ENCODE data around the gene SORCS2.

SORCS2 gene

DNA sequence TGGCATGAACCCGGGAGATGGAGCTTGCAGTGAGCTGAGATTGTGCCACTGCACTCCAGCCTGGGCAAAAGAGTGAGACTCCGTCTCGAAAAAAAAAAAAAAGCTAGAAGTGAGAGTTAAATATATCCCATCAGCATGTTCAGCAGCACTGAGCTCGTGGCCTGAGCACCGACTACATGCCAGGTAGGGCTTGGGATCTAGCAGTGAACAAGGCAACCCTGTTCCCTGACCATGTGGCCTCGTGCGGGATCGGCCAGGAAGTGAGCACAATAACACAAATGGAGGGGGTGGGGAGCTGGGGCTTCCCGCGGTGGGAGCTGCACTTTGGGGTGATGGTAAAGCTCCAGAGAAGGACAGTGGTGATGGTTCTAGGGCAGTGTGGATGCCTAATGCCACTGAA lies 436.1 kb downstream of the SORCS2 start:
- Histone ChIP-seq H3K27me3 (replicated peaks; ENCODE audit: control insufficient read depth, insufficient read depth, low read length) (peaks cover 1% of the 10 kb centered on the region; the same call in 1 of the 2 replicates), H3K4me3 (replicated peaks; ENCODE audit: low read depth, low read length) (no peak overlapping the region), H3K36me3 (ENCODE audit: control insufficient read depth, insufficient read depth, low read length) (no peaks in the 10 kb centered on the region)
- no peak for DNase-seq (ENCODE audit: extremely low read depth, insufficient read length)
- TF ChIP-seq, protein P1, sequence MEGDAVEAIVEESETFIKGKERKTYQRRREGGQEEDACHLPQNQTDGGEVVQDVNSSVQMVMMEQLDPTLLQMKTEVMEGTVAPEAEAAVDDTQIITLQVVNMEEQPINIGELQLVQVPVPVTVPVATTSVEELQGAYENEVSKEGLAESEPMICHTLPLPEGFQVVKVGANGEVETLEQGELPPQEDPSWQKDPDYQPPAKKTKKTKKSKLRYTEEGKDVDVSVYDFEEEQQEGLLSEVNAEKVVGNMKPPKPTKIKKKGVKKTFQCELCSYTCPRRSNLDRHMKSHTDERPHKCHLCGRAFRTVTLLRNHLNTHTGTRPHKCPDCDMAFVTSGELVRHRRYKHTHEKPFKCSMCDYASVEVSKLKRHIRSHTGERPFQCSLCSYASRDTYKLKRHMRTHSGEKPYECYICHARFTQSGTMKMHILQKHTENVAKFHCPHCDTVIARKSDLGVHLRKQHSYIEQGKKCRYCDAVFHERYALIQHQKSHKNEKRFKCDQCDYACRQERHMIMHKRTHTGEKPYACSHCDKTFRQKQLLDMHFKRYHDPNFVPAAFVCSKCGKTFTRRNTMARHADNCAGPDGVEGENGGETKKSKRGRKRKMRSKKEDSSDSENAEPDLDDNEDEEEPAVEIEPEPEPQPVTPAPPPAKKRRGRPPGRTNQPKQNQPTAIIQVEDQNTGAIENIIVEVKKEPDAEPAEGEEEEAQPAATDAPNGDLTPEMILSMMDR (IDR thresholded peaks at IDR 0.05; ENCODE audit: insufficient read depth, low read length, poor library complexity, severe bottlenecking), result no peak

DNA sequence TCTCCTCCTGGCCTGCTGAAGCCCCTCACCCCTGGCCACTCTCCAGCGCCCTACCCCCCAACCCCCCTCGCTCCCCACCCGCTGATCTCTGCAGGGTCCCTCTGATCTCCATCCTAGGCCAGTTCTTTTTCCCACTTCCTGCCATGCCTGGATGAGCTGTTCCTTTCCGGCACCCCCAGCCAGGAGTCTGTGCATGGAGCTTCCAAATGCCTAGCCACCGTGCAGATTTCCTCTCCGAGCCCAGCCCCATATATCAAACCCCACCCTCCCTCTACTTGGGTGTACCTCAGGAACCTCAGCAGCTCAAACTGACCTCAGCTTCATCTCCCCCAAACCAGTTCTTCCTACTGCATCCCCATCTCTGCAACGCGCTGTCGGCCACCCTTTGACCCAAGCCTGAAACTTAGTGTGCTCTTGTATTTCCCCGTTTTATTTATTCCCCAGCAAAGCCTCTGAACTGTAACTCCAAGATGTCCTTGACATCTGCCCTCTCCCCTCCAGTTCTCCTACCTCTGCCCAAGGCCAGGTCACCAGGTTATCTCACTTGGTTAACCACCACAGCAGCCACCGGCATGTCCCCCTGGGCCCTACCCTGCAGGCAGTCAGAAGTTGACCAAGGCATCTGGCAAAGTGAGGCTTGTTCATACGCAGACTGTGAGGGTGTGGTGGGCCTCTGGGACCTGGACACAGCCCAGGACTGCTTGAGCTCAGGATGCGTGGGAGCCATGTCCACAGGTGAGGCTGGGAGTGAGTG lies 437.3 kb downstream of the SORCS2 start:
- no peak for DNase-seq (ENCODE audit: extremely low read depth, insufficient read length)
- Histone ChIP-seq H3K36me3 (ENCODE audit: control insufficient read depth, insufficient read depth, low read length) (no peaks in the 10 kb centered on the region), H3K27me3 (replicated peaks; ENCODE audit: control insufficient read depth, insufficient read depth, low read length) (peaks cover 1% of the 10 kb centered on the region; the same call in 1 of the 2 replicates), H3K4me3 (replicated peaks; ENCODE audit: low read depth, low read length) (no peak overlapping the region)
- TF ChIP-seq, protein P1 (IDR thresholded peaks at IDR 0.05; ENCODE audit: insufficient read depth, low read length, poor library complexity, severe bottlenecking), result no peak

DNA sequence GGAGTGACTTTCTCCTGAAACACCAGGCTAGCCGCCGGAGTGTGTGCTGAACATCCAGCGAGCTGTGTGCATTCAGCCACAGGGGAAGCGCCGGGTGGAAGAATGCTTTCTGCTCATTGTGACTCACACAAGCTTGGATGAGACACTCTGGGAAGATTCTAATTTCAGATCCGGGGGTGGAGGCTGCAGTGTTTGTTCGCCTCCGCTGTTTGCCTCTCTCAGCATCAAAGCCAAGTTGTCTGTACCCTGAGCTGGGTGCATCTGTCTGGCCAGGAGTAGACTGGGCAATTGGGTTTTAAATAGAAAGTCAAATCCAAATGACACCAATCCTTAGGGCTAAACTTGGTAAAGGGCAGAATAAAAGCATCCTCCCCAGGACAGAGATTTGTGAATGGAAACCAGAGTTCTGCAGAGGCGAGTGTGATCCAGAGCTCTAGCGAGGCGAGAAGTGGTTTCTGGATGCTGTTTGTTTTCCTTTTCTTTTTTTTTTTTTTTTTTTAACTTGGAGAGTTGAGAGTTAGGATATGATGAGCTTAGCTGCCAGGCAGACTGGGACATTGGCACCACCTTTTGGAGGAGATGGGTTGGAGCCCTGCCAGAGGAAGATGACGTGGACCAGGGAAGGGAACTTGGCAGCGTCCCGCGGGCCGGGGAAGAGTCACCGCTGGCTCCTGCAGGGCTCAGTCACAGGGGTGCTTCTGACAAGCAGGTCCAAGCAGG lies 438.4 kb downstream of the SORCS2 start:
- Histone ChIP-seq H3K27me3 (replicated peaks; ENCODE audit: control insufficient read depth, insufficient read depth, low read length) (peaks cover 1% of the 10 kb centered on the region; the same call in 1 of the 2 replicates), H3K36me3 (ENCODE audit: control insufficient read depth, insufficient read depth, low read length) (no peaks in the 10 kb centered on the region), H3K4me3 (replicated peaks; ENCODE audit: low read depth, low read length) (no peak overlapping the region)
- no peak for DNase-seq (ENCODE audit: extremely low read depth, insufficient read length)
- TF ChIP-seq, protein P1 (IDR thresholded peaks at IDR 0.05; ENCODE audit: insufficient read depth, low read length, poor library complexity, severe bottlenecking), result no peak

DNA sequence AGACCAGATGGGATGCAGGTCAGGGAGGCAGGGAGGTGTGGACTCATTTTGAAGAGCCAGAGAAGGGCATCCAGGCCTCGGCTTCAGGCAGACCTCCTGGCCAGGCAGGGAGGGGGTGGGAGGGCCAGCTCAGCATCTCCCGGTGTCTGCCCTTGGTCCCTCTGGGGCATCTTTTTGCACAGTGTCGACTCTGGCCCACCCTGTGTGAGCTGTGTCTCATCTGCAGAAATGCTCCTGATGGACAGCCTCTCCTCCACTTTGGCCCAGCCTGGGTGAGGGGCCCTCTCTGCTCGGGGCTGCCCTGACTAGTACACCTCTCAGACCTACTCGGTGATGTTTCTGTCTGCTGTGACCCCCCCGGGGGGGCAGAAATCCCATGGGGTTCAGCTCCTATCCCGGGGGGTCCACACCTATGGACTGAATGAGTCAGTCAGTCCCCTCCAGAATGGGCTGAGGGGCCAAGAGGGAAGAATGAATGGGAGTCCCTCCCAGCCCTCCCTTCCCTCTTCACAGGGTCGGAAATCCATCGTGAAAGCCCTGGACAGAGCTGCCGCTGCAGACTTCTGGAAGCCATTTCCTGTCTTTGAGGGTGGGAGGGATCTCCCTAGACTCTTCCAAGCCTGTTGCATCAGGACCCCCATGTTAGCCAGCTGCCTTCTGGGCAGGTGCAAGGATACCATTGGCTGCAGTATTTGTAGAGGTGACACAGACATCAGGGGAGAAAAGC lies 439.1 kb downstream of the SORCS2 start:
- no peak for DNase-seq (ENCODE audit: extremely low read depth, insufficient read length)
- no peak overlapping the region for H3K4me3 ChIP-seq (replicated peaks; ENCODE audit: low read depth, low read length)
- peaks cover 1% of the 10 kb centered on the region; the same call in 1 of the 2 replicates for H3K27me3 ChIP-seq (replicated peaks; ENCODE audit: control insufficient read depth, insufficient read depth, low read length)
- TF ChIP-seq, protein P1 (IDR thresholded peaks at IDR 0.05; ENCODE audit: insufficient read depth, low read length, poor library complexity, severe bottlenecking), result no peak
- H3K36me3 ChIP-seq (ENCODE audit: control insufficient read depth, insufficient read depth, low read length), result no peaks in the 10 kb centered on the region

DNA sequence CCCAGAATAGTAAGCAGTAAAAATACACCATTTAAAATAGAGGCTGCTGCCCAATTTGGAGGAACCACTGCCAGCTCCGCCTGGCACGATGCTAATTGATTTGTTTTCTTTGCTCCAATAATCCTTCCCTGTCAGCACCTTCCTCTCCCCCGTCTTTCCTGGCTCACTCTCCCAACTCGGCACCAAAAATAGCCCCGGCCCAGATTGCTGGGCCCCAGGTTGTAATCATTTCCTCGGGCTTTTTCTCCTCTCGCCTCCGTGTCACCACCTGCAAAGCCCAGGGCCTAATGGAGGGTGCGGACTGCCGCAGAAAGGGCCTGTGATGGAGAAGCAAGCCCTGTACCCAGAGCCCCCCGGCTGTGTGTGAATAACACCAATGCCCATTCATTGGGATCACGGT lies 440.0 kb downstream of the SORCS2 start:
- DNase-seq (ENCODE audit: extremely low read depth, insufficient read length), result no peak
- TF ChIP-seq, protein P1 (IDR thresholded peaks at IDR 0.05; ENCODE audit: insufficient read depth, low read length, poor library complexity, severe bottlenecking), result no peak
- H3K36me3 ChIP-seq (ENCODE audit: control insufficient read depth, insufficient read depth, low read length), result no peaks in the 10 kb centered on the region
- peaks cover 1% of the 10 kb centered on the region; the same call in 1 of the 2 replicates for H3K27me3 ChIP-seq (replicated peaks; ENCODE audit: control insufficient read depth, insufficient read depth, low read length)
- no peak overlapping the region for H3K4me3 ChIP-seq (replicated peaks; ENCODE audit: low read depth, low read length)

Data from GM06990 (cell line).